Smooth muscle cell (in vitro differentiated cells): ENCODE data around the gene MLLT10. TPM values are rescaled to one million over a fixed set of nuclear protein-coding genes. Genes with fewer than 3 reads are reported as not detected.

ENCODE experiments used
- DNase-seq: peaks from one replicate; lab custom pipeline; 2025; ENCODE audit not compliant: unreplicated experiment; lab: John Stamatoyannopoulos, UW
- H2AFZ ChIP-seq: fragments of 200-600 bp; sonication (generic); 2 replicates; pipeline ENCODE4 v1.6.0; 2016; ENCODE audit warnings: antibody characterized with exemption, low read depth, mild to moderate bottlenecking
- H3F3A ChIP-seq: fragments of 200-600 bp; sonication (generic); 2 replicates; pipeline ENCODE4 v1.6.0; 2017; ENCODE audit warnings: antibody characterized with exemption, low read depth
- H3K27ac ChIP-seq: fragments of 200-600 bp; sonication (generic); 2 replicates; pipeline ENCODE4 v1.5.1; 2016; ENCODE audit warnings: low read depth, mild to moderate bottlenecking
- H3K27me3 ChIP-seq: fragments of 200-600 bp; sonication (generic); 2 replicates; pipeline ENCODE4 v1.6.1; 2016; ENCODE audit warnings: low read depth, mild to moderate bottlenecking
- H3K36me3 ChIP-seq: fragments of 200-600 bp; sonication (generic); 2 replicates; pipeline ENCODE4 v1.5.1; 2016; ENCODE audit warnings: low read depth
- H3K4me1 ChIP-seq: fragments of 200-600 bp; sonication (generic); 2 replicates; pipeline ENCODE4 v1.5.1; 2016; ENCODE audit warnings: low read depth
- H3K4me2 ChIP-seq: fragments of 200-600 bp; sonication (generic); 2 replicates; pipeline ENCODE4 v1.6.0; 2016; ENCODE audit warnings: mild to moderate bottlenecking
- H3K4me3 ChIP-seq: fragments of 200-600 bp; sonication (generic); 2 replicates; pipeline ENCODE4 v1.5.1; 2016; ENCODE audit warnings: mild to moderate bottlenecking
- H3K79me2 ChIP-seq: fragments of 200-600 bp; sonication (generic); 2 replicates; pipeline ENCODE4 v1.6.0; 2016; ENCODE audit warnings: low read depth, mild to moderate bottlenecking
- H3K9ac ChIP-seq: fragments of 200-600 bp; sonication (generic); 2 replicates; pipeline ENCODE4 v1.6.0; 2016; ENCODE audit warnings: low read depth
- H3K9me3 ChIP-seq: fragments of 200-600 bp; sonication (generic); replicated peaks from 2 replicates; pipeline ENCODE4 v1.5.1; 2016; ENCODE audit warnings: low read depth
- H4K20me1 ChIP-seq: fragments of 200-600 bp; sonication (generic); 2 replicates; pipeline ENCODE4 v1.6.0; 2016; ENCODE audit warnings: low read depth
- WGBS: methylation state at CpG from one replicate; pipeline ENCODE4 v1.1.7; 2016; ENCODE audit warnings: low lambda C conversion rate; 5-methylcytosine and 5-hydroxymethylcytosine counted together
- polyA plus RNA-seq: library from polyadenylated mRNA; unstranded; fragments of >200 nt; fragmentation: Nextera tagmentation; extraction: Ambion mirVana; gene quantifications from 2 replicates; pipeline ENCODE4 v1.2.1, GENCODE V29; 2016
- total RNA-seq: library from RNA; depleted of rRNA; stranded (reverse); fragments of >200 nt; gene quantifications from 2 replicates; pipeline ENCODE4 v1.2.3, GENCODE V29; 2014
- TF ChIP-seq, protein P1 (sequence below): fragments of 200-600 bp; sonication (generic); IDR thresholded peaks from 2 replicates; pipeline ENCODE4 v1.5.1; 2017; ENCODE audit warnings: borderline replicate concordance, mild to moderate bottlenecking, antibody characterized with exemption; ENCODE audit not compliant: insufficient read depth, poor library complexity, severe bottlenecking

The MLLT10 gene
- total and polyA plus RNA-seq, 2 experiments from 2014 or later = 6.8 to 43.6 TPM

DNA sequence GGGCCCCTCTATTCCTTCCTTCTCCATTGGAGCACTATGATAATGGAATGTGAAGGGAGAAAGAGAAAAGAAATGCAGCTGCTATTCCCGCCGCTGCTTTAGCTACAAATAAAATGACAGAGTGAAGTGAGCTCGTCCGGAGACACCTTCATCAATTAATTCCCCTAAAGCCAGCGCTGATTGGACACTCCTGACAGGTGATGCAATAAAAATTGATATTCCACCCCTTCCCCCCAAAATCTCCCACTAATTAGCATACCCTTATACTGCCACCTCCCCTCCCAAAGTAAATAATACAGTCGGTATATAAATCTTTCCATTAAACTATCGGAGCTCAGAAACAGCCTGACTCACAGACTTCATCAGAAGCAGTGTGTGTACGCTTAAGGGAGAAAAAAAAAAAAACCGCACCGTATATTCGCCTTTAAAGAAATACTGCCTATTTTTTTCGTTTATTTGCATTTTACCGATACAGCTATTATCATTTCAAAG is 15.8 kb upstream of the MLLT10 start:
- peak overlapping the region; percentile 98 for H3K4me2 ChIP-seq
- no peaks in the 10 kb centered on the region for H4K20me1 ChIP-seq
- peak overlapping the region; percentile 61 for H3K4me3 ChIP-seq
- H3F3A ChIP-seq = no peaks in the 10 kb centered on the region
- no peaks in the 10 kb centered on the region for H3K27me3 ChIP-seq
- H3K36me3 ChIP-seq = no peaks in the 10 kb centered on the region
- H2AFZ ChIP-seq = peak overlapping the region; percentile 86
- H3K27ac ChIP-seq = peak overlapping the region; percentile 82
- 1% methylated on average over 13 of the region's 13 CpGs for WGBS
- peak overlapping the region; percentile 70 for H3K9ac ChIP-seq
- H3K4me1 ChIP-seq = peaks cover 55% of the 10 kb centered on the region
- TF ChIP-seq, protein P1, sequence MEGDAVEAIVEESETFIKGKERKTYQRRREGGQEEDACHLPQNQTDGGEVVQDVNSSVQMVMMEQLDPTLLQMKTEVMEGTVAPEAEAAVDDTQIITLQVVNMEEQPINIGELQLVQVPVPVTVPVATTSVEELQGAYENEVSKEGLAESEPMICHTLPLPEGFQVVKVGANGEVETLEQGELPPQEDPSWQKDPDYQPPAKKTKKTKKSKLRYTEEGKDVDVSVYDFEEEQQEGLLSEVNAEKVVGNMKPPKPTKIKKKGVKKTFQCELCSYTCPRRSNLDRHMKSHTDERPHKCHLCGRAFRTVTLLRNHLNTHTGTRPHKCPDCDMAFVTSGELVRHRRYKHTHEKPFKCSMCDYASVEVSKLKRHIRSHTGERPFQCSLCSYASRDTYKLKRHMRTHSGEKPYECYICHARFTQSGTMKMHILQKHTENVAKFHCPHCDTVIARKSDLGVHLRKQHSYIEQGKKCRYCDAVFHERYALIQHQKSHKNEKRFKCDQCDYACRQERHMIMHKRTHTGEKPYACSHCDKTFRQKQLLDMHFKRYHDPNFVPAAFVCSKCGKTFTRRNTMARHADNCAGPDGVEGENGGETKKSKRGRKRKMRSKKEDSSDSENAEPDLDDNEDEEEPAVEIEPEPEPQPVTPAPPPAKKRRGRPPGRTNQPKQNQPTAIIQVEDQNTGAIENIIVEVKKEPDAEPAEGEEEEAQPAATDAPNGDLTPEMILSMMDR = no peak
- DNase-seq = no peak
- peaks cover 73% of the 10 kb centered on the region for H3K79me2 ChIP-seq
- no peaks in the 10 kb centered on the region for H3K9me3 ChIP-seq

DNA sequence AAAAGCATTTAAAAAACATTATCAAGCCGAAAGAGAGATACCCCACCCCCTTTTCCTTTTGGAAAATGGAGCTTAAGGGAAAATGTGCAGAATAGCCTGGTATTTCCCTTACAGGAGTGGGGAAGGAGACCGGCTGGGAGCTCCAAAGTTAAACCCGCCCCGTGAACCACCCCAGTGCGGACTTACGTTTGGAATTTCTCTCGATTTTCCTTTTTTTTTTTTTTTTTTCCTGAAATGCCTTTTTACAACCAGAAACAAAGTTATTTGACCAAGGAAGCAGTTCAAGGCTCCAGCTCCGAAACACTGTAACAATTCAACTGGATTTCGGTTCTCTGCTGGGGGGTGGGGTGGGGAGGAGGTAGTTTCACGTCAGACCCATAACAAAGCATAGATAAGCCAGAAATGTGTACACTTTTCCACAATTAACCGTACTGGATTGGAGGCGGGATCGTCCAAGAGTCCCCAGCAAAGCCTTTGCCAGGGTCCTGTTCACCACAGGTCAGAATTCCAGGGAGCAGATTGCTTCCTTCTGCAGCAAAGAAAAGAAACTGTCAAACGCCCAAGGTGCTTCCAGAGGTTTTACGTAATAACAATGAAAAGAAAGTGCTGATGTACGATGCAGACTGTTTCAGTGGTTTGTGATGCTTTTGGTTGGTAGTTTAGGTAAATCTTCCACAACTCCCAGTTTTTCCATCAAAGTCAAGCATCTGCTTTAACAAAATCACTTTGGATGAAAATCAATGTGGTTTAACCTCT is 15.2 kb upstream of the MLLT10 start:
- Histone ChIP-seq H3K9me3 (no peaks in the 10 kb centered on the region), H3K36me3 (no peaks in the 10 kb centered on the region), H3F3A (no peaks in the 10 kb centered on the region), H3K4me1 (peaks cover 56% of the 10 kb centered on the region), H3K4me3 (peak overlapping the region; percentile 61), H3K9ac (peak overlapping the region; percentile 70), H2AFZ (peak overlapping the region; percentile 86), H3K27ac (peak overlapping the region; percentile 82), H3K79me2 (peaks cover 67% of the 10 kb centered on the region), H3K27me3 (no peaks in the 10 kb centered on the region), H4K20me1 (no peaks in the 10 kb centered on the region), H3K4me2 (peak overlapping the region; percentile 98)
- TF ChIP-seq, protein P1 = no peak
- WGBS = 1% methylated on average over 16 of the region's 16 CpGs
- no peak for DNase-seq

DNA sequence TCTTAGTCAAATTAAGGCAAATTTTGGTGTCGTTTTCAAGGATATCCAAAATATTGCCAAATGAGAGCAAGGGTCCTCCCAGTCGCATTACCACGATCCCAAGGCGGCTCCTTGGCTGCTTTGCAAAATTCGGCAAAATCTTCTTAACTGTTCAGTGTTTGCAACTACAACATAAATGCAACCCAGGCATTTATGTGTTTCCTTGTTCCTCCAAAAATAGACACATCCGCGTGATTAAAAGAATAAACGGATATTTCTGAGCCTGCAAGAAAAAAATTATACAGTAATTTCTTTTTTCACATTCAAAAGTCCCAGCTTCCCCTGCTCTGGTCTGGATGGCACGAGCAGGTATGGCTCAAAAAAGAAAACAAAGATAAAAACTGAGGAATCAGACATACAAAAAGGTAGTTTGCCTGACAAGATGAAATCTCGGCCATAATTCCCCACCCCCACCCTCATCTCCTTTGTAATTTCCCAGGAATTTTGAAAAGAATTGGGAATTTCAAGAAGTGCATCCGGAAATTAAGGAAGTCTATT is 14.6 kb upstream of the MLLT10 start:
- H3F3A ChIP-seq = peaks cover 4% of the 10 kb centered on the region
- H3K4me3 ChIP-seq = peak overlapping the region; percentile 61
- no peaks in the 10 kb centered on the region for H3K9me3 ChIP-seq
- H3K4me2 ChIP-seq = peak overlapping the region; percentile 98
- H3K9ac ChIP-seq = peak overlapping the region; percentile 70
- 7% methylated on average over 11 of the region's 11 CpGs for WGBS
- DNase-seq = no peak
- no peaks in the 10 kb centered on the region for H3K27me3 ChIP-seq
- no peaks in the 10 kb centered on the region for H3K36me3 ChIP-seq
- H3K79me2 ChIP-seq = peaks cover 60% of the 10 kb centered on the region
- H2AFZ ChIP-seq = peak overlapping the region; percentile 86
- TF ChIP-seq, protein P1 = no peak
- no peaks in the 10 kb centered on the region for H4K20me1 ChIP-seq
- H3K4me1 ChIP-seq = peaks cover 56% of the 10 kb centered on the region
- H3K27ac ChIP-seq = peak overlapping the region; percentile 82
